ENCODE results near the gene SPAG16.
"Not testable (repeated sequence)": the region's sequence is repeated elsewhere in the genome, so short reads cannot be mapped to it uniquely, and the experiment has no call there.

The SPAG16 gene

DNA sequence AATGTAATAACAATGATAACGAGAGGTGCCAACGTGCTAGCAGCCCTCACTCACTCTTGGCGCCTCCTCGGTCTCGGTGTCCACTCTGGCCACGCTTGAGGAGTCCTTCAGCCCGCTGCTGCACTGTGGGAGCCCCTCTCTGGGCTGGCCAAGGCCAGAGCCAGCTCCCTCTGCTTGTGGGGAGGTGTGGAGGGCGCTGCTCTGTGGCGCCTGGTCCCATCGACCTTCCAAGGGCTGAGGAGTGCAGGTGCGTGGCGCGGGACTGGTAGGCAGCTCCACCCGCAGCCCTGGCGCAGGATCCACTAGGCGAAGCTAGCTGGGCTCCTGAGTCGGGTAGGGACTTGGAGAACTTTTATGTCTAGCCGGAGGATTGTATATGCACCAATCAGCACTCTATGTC is 417.1 kb downstream of the SPAG16 start:
- not testable (repeated sequence) for H3K36me3 ChIP-seq (ENCODE audit: control insufficient read depth, insufficient read depth, low read length); H3K4me1 ChIP-seq (ENCODE audit: control insufficient read depth, insufficient read depth, low read length); H3K27ac ChIP-seq (ENCODE audit: low read depth, low read length); H3K27me3 ChIP-seq (ENCODE audit: control insufficient read depth, insufficient read depth, low read length); H3K9ac ChIP-seq (ENCODE audit: low read length); H3K4me3 ChIP-seq (ENCODE audit: low read length)

DNA sequence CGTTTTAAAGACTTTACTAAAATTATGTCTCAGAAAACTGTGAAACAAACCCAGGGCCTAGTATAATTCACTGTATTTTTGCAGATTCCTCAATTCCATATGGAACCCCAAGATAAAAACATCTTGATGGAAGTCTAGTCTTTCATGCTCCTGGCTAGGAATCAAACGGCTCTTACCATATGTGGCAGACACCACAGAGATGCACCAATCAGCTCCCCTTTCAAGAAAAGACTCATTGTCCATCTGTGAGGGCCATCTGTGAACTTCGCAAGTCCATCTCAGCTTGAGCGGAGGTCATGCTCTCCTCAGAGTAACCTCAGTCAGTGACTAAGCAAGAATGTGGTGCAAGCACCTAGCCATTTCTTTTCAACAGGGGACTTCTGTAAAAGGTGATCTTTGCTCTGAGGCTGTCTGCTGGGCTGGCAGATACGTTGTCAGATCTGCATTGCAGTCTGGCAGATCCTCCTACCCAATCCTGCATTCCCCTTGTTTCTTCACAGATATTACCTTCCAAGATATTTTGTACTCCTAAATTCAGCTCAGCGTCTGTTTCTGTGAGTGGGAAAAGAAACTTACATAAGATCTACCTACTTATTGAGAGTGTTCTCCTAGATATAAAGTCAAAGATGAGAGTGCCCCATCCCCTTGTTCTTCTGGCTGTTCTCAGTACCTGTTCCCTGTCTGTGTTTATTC is 419.3 kb downstream of the SPAG16 start:
- Histone ChIP-seq H3K27ac (ENCODE audit: low read depth, low read length) (no peak overlapping the region), H3K4me1 (ENCODE audit: control insufficient read depth, insufficient read depth, low read length) (no peaks in the 10 kb centered on the region), H3K36me3 (ENCODE audit: control insufficient read depth, insufficient read depth, low read length) (no peaks in the 10 kb centered on the region), H3K27me3 (ENCODE audit: control insufficient read depth, insufficient read depth, low read length) (no peaks in the 10 kb centered on the region), H3K9ac (ENCODE audit: low read length) (no peak overlapping the region), H3K4me3 (ENCODE audit: low read length) (no peak overlapping the region)

DNA sequence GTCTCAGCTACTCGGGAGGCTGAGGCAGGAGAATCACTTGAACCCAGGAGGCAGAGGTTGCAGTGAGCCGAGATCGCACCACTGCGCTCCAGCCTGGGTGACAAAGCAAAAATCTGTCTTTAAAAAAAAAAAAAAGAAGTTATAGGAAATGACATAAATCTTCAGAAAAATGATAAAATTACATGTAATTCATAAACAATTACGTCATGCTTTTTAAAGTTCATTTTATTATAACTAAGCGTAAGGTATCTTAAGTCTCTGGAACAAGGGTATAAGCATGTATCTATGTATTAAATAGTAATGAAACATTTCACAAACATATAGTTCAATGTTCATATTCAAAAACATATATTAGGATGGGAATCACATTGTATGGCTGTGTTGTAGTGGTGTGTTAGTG is 425.9 kb downstream of the SPAG16 start:
- Histone ChIP-seq H3K4me1 (ENCODE audit: control insufficient read depth, insufficient read depth, low read length) (no peaks in the 10 kb centered on the region), H3K36me3 (ENCODE audit: control insufficient read depth, insufficient read depth, low read length) (no peaks in the 10 kb centered on the region), H3K9ac (ENCODE audit: low read length) (no peak overlapping the region), H3K27ac (ENCODE audit: low read depth, low read length) (no peak overlapping the region), H3K27me3 (ENCODE audit: control insufficient read depth, insufficient read depth, low read length) (no peaks in the 10 kb centered on the region), H3K4me3 (ENCODE audit: low read length) (no peak overlapping the region)

DNA sequence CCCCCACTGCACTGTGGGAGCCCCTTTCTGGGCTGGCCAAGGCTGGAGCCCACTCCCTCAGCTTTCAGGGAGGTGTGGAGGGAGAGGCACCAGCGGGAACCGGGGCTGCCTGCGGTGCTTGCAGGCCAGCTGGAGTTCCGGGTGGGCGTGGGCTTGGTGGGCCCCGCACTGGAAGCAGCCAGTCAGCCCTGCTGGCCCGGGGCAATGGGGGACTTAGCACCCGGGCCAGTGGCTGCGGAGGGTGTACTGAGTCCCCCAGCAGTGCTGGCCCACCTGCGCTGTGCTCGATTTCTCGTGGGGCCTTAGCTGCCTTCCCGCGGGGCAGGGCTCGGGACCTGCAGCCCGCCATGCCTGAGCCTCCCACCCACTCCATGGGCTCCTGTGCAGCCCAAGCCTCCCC is 434.1 kb downstream of the SPAG16 start:
- not testable (repeated sequence) for H3K36me3 ChIP-seq (ENCODE audit: control insufficient read depth, insufficient read depth, low read length); H3K9ac ChIP-seq (ENCODE audit: low read length); H3K27ac ChIP-seq (ENCODE audit: low read depth, low read length); H3K4me3 ChIP-seq (ENCODE audit: low read length); H3K4me1 ChIP-seq (ENCODE audit: control insufficient read depth, insufficient read depth, low read length); H3K27me3 ChIP-seq (ENCODE audit: control insufficient read depth, insufficient read depth, low read length)

DNA sequence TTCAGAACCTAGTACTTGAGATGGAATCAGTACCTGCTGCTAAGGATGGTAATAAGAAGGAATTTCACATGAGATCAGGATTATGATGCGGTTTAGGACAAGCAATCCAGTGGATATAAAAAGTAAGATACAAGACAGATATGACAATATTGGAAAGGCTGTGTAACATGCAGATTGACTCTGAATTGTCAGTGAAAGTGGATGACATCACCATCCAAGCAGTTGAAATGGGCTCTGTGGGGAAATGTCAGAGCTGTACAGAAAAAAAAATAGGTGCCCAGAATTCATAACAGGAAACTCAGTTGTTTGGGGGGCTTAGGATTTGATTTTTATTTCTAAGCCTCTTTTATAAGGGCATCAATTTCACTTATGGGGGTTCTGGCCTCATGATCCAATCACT is 438.3 kb downstream of the SPAG16 start:
- Histone ChIP-seq H3K4me1 (ENCODE audit: control insufficient read depth, insufficient read depth, low read length) (no peaks in the 10 kb centered on the region), H3K27me3 (ENCODE audit: control insufficient read depth, insufficient read depth, low read length) (no peaks in the 10 kb centered on the region), H3K9ac (ENCODE audit: low read length) (no peak overlapping the region), H3K27ac (ENCODE audit: low read depth, low read length) (no peak overlapping the region), H3K4me3 (ENCODE audit: low read length) (no peak overlapping the region), H3K36me3 (ENCODE audit: control insufficient read depth, insufficient read depth, low read length) (no peaks in the 10 kb centered on the region)

DNA sequence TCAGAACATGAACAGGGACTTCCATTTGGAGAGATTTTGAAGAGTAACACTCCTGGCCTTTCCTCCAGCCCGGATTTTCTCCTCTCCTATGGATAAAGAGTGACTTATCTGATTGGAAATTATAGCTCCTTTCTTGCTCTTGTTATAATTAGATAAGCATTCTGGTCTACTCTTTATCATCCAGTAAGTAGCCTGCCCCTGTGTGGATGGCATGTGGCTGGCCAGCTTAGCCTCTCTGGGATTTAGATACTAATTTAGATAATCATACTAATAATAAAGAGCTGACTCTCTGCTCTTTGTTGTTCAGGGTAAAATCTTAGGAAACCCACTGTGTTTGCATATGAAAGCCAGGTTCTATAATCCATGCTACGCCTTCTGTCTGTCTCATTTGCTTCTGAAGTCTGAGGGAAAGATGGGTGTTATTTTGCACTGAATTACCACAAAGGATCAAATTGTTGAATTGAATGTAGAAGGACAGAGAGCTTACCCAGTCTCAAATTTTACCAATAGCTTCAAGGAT is 438.8 kb downstream of the SPAG16 start:
- Histone ChIP-seq H3K27me3 (ENCODE audit: control insufficient read depth, insufficient read depth, low read length) (no peaks in the 10 kb centered on the region), H3K9ac (ENCODE audit: low read length) (no peak overlapping the region), H3K4me1 (ENCODE audit: control insufficient read depth, insufficient read depth, low read length) (no peaks in the 10 kb centered on the region), H3K36me3 (ENCODE audit: control insufficient read depth, insufficient read depth, low read length) (no peaks in the 10 kb centered on the region), H3K4me3 (ENCODE audit: low read length) (no peak overlapping the region), H3K27ac (ENCODE audit: low read depth, low read length) (no peak overlapping the region)

DNA sequence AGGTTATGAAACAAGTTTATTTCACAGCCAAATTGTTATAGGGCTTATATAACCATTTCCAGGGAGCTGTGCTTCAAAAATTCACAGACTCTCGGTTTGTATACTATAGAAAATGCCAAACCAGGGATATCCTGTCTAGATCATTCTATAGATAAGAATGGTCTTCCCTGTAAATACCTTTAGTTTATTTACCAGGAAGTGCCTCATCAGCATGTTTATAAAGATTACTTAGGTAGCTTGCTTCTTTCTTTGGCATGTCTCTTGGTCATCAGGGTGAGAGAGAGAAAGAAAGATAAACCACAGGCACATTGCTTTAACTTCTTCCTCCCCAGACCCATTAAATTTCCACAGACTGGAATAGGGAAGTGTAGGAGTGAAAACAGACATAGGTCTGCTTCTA is 439.4 kb downstream of the SPAG16 start:
- Histone ChIP-seq H3K27ac (ENCODE audit: low read depth, low read length) (no peak overlapping the region), H3K4me1 (ENCODE audit: control insufficient read depth, insufficient read depth, low read length) (no peaks in the 10 kb centered on the region), H3K9ac (ENCODE audit: low read length) (no peak overlapping the region), H3K27me3 (ENCODE audit: control insufficient read depth, insufficient read depth, low read length) (no peaks in the 10 kb centered on the region), H3K4me3 (ENCODE audit: low read length) (no peak overlapping the region), H3K36me3 (ENCODE audit: control insufficient read depth, insufficient read depth, low read length) (no peaks in the 10 kb centered on the region)

DNA sequence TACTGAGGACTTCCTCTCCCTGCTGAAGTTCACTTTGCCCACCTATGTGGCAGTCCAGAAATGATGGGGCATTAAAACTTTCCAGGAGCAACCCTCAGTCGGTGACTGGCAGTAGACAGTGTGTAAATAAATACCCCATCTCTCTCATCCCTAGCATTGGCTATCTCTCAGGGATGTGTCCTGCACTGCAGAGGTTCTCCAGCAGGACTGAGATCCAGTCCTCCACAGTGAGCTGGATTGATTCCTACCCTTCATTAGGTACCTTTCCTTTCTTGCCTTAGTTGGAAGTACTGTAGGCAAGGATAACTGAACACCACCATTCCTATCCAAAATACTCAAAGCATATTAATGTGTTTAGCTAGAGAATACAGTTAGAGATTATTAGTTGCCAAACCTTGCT is 441.8 kb downstream of the SPAG16 start:
- H3K27me3 ChIP-seq (ENCODE audit: control insufficient read depth, insufficient read depth, low read length), result no peaks in the 10 kb centered on the region
- no peaks in the 10 kb centered on the region for H3K36me3 ChIP-seq (ENCODE audit: control insufficient read depth, insufficient read depth, low read length)
- no peaks in the 10 kb centered on the region for H3K4me1 ChIP-seq (ENCODE audit: control insufficient read depth, insufficient read depth, low read length)
- H3K27ac ChIP-seq (ENCODE audit: low read depth, low read length), result no peak overlapping the region
- H3K9ac ChIP-seq (ENCODE audit: low read length), result no peak overlapping the region
- H3K4me3 ChIP-seq (ENCODE audit: low read length), result no peak overlapping the region

DNA sequence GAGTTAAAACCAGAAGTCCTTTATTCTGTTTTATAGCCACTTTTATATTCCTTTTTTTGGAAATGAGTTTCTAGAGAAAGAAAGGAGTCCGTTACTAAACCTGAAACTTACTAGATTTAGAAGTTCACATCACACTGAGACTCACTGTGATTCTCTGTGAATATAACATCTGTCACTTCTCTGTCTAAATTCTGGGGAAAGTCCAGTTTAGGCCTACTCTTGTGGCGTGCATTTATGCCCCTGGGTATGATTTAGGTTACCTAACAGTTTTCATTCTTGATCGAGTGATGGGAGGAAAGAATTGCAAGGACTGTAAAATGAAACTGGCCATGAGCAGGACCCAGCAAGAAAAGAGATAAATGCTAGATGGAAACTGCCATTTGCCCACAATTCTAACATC is 449.6 kb downstream of the SPAG16 start:
- no peak overlapping the region for H3K4me3 ChIP-seq (ENCODE audit: low read length)
- H3K36me3 ChIP-seq (ENCODE audit: control insufficient read depth, insufficient read depth, low read length), result no peaks in the 10 kb centered on the region
- H3K27me3 ChIP-seq (ENCODE audit: control insufficient read depth, insufficient read depth, low read length), result no peaks in the 10 kb centered on the region
- H3K9ac ChIP-seq (ENCODE audit: low read length), result no peak overlapping the region
- H3K4me1 ChIP-seq (ENCODE audit: control insufficient read depth, insufficient read depth, low read length), result no peaks in the 10 kb centered on the region
- H3K27ac ChIP-seq (ENCODE audit: low read depth, low read length), result no peak overlapping the region

DNA sequence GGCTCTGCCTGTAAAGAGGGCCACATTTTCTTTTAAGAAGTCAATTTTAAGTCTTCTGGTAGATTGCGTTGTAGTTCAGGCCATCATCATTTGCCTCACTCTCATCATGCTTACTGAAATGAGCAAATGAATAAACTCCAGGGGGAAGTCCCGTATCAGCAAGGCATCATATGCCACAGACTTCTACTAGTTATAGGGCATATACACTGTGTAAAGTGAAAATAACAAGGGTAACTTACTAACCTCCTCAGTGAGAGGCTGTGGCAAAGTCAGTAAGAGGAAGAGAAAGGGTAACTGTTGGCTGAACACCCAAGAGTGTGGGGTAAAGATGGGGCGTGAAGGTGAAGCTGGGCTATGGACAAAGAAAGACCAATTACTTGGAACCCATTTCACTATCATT is 456.2 kb downstream of the SPAG16 start:
- Histone ChIP-seq H3K36me3 (ENCODE audit: control insufficient read depth, insufficient read depth, low read length) (no peaks in the 10 kb centered on the region), H3K27me3 (ENCODE audit: control insufficient read depth, insufficient read depth, low read length) (no peaks in the 10 kb centered on the region), H3K4me1 (ENCODE audit: control insufficient read depth, insufficient read depth, low read length) (no peaks in the 10 kb centered on the region), H3K9ac (ENCODE audit: low read length) (no peak overlapping the region), H3K4me3 (ENCODE audit: low read length) (no peak overlapping the region), H3K27ac (ENCODE audit: low read depth, low read length) (no peak overlapping the region)

DNA sequence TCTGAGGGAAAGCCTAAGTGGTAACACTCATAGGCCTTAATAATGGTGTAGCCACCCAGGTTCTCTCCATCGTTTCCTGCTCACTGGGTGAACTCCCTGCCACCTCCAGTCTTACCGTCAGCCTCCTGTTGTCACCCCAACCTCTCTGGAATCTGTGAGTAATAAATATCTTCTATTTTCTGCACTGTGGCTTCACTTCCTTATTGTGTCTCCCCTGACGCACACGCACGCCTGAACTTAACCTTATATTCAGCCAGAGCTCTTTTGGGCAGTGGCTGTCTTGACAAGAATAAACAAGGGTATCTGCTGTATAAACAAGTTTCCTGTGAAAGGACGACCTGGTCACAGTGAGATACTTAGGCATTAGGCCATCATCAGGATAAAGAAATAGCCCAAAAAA is 467.2 kb downstream of the SPAG16 start:
- no peaks in the 10 kb centered on the region for H3K36me3 ChIP-seq (ENCODE audit: control insufficient read depth, insufficient read depth, low read length)
- H3K27me3 ChIP-seq (ENCODE audit: control insufficient read depth, insufficient read depth, low read length), result no peaks in the 10 kb centered on the region
- H3K4me3 ChIP-seq (ENCODE audit: low read length), result no peak overlapping the region
- no peak overlapping the region for H3K9ac ChIP-seq (ENCODE audit: low read length)
- H3K4me1 ChIP-seq (ENCODE audit: control insufficient read depth, insufficient read depth, low read length), result no peaks in the 10 kb centered on the region
- H3K27ac ChIP-seq (ENCODE audit: low read depth, low read length), result no peak overlapping the region

DNA sequence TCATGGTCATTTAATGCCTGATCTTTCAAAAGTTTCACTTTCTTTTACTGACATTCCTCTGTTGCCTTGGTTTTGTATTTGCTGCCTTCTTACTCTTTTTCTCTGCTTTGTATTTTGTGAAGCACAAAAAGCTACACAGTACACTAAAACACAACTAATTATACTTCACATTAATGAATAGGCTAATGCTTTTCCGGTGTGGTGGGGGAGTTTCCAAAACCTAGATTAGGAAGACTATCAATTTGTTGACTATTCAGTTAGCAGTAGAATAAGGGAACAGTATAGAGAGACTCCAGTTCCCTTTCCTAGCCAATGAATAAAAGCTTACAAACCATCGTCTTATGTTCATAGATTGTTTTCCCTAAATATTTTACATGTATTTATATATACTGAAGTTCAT is 468.3 kb downstream of the SPAG16 start:
- no peak overlapping the region for H3K9ac ChIP-seq (ENCODE audit: low read length)
- no peaks in the 10 kb centered on the region for H3K4me1 ChIP-seq (ENCODE audit: control insufficient read depth, insufficient read depth, low read length)
- H3K27ac ChIP-seq (ENCODE audit: low read depth, low read length), result no peak overlapping the region
- H3K27me3 ChIP-seq (ENCODE audit: control insufficient read depth, insufficient read depth, low read length), result no peaks in the 10 kb centered on the region
- H3K4me3 ChIP-seq (ENCODE audit: low read length), result no peak overlapping the region
- H3K36me3 ChIP-seq (ENCODE audit: control insufficient read depth, insufficient read depth, low read length), result no peaks in the 10 kb centered on the region

DNA sequence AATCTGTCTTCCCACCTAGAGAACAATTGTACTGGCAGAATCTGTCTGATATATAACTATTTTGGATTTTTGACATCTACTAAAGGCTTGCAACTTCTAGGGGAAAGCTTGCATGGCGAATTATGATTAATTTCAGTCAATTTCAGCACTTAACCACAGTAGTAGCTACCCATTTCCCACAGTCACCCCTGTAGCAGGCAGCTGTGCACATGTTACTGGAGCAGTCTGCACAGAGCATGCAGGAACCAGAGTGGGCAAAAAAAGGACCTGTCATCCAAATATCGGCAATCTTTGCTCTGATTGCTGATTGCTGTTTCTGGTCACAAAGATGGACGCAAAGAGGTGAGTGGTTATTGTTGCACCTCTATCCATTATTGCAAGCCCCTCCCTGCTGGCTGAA is 473.3 kb downstream of the SPAG16 start:
- H3K9ac ChIP-seq (ENCODE audit: low read length), result no peak overlapping the region
- H3K27me3 ChIP-seq (ENCODE audit: control insufficient read depth, insufficient read depth, low read length), result no peaks in the 10 kb centered on the region

More for the DNA sequence above, 473.3 kb downstream of the SPAG16 start:
- no peaks in the 10 kb centered on the region for H3K36me3 ChIP-seq (ENCODE audit: control insufficient read depth, insufficient read depth, low read length)
- H3K4me1 ChIP-seq (ENCODE audit: control insufficient read depth, insufficient read depth, low read length), result no peaks in the 10 kb centered on the region
- no peak overlapping the region for H3K27ac ChIP-seq (ENCODE audit: low read depth, low read length)
- H3K4me3 ChIP-seq (ENCODE audit: low read length), result no peak overlapping the region

Data from rectal smooth muscle tissue (tissue), 1 donor.